ENCODE data around the gene TFCP2L1. TPM values are rescaled to one million over a fixed set of nuclear protein-coding genes. Genes with fewer than 3 reads are reported as not detected.

Gene TFCP2L1
- total and polyA plus RNA-seq, 2 experiments from 2014 or later: 0.94 to 6.4 TPM

- DNase-seq (ENCODE audit: low spot score): no peak
- Histone ChIP-seq H3K4me1 (ENCODE audit: insufficient read depth) (0 out of 2 replicates have a peak, but pooled peaks cover 4% of the 10 kb centered on the region), H3K27me3 (ENCODE audit: insufficient read depth) (no peaks in the 10 kb centered on the region), H2AFZ (peak overlapping the region; percentile 74), H3F3A (replicated peaks; ENCODE audit: low read depth) (no peaks in the 10 kb centered on the region), H3K79me2 (replicated peaks; ENCODE audit: insufficient read depth) (no peaks in the 10 kb centered on the region), H4K20me1 (replicated peaks; ENCODE audit: insufficient read depth) (no peaks in the 10 kb centered on the region), H3K4me2 (no peak overlapping the region), H3K36me3 (ENCODE audit: insufficient read depth) (no peaks in the 10 kb centered on the region), H3K9me2 (ENCODE audit: insufficient read depth) (no peaks in the 10 kb centered on the region; the same call in 1 of the 2 replicates), H3K27ac (ENCODE audit: low read depth) (no peak overlapping the region), H3K4me3 (no peak overlapping the region)
- Mint-ChIP-seq H3K4me3 (no peak overlapping the region), H3K9me3 (no peaks in the 10 kb centered on the region; the same call in 2 of the 3 replicates), H3K27me3 (ENCODE audit: insufficient read depth, low read depth, poor library complexity) (peaks cover 3% of the 10 kb centered on the region), H3K36me3 (ENCODE audit: low read depth) (no peaks in the 10 kb centered on the region), H3K4me1 (no peaks in the 10 kb centered on the region), H3K27ac (no peak overlapping the region)
- TF ChIP-seq CREB1 (CRISPR knock-in tag; IDR thresholded peaks at IDR 0.05; ENCODE audit: low read depth): no peak
- TF ChIP-seq ZNF462 (CRISPR knock-in tag; IDR thresholded peaks at IDR 0.05): no peak
- TF ChIP-seq NANOG (IDR thresholded peaks at IDR 0.05; ENCODE audit: borderline replicate concordance): no peak
- TF ChIP-seq STAT1 (IDR thresholded peaks at IDR 0.05; ENCODE audit: unreplicated experiment): no peak
- no peak for TF ChIP-seq ETS1 (IDR thresholded peaks at IDR 0.05)
- no peak for TF ChIP-seq REST (IDR thresholded peaks at IDR 0.05; ENCODE audit: unreplicated experiment)
- TF ChIP-seq EZH2 (IDR thresholded peaks at IDR 0.05; ENCODE audit: low read depth, unreplicated experiment): no peak
- TF ChIP-seq POLR2AphosphoS5 (IDR thresholded peaks at IDR 0.05; ENCODE audit: low read depth): no peak
- TF ChIP-seq JUNB (IDR thresholded peaks at IDR 0.05; ENCODE audit: unreplicated experiment): no peak
- TF ChIP-seq EZH2phosphoT487 (IDR thresholded peaks at IDR 0.05; ENCODE audit: unreplicated experiment): no peak
- no peak for TF ChIP-seq ZNF114 (CRISPR knock-in tag; IDR thresholded peaks at IDR 0.05)
- no peak for TF ChIP-seq CTCF (conservative IDR thresholded peaks at IDR 0.05; ENCODE audit: low read depth in 2 of 2)
- ATAC-seq: no peak
Measured at GRCh38 chr2:121178730-121179129, 106.3 kb downstream of the TFCP2L1 start.

Measured in GM23338 (cell line).